ENCODE measurements around the gene TNNI2.

Gene TNNI2

DNA sequence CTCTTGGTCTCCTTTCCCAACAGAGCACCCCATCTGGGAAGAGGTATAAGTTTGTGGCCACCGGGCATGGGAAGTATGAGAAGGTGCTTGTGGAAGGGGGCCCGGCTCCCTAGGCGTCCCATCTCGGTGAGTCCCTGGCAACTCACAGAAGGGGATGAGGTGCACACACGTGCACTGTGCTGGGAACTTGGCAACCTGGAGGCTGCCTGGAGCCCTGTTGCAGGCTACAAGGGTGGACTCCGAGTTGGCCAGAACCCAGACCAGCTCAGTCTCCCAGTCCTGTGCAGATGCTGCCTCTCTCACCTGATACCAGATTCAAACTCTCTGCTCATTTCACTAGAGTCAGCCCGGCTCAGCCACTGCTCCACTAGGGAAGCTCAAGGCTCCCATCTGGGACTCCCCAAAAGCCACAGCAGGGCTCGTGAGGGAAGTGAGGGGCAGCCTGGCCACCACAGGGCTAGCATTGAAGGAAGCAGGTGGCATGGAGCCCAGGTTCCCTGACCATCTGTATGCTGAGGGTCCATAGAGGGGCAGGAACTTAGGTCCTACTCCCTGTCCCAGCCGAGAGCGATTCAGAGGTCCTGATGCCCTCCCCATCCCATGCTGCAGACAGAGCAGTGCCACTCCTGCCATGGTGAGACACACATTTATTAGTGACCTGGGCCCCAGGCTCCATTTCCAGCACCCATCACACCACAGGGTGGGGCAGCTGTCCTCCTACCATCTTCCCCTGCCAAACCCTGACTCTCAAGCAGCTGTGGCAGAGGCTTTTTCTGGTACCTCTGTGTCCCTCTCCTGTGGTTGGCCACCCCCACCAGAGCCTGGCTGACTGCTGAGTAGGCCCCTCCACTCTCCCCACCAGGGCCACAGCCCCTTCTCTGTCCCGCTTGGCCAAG lies 48.9 kb downstream of the TNNI2 start:
- DNase-seq (ENCODE audit: low spot score), result no peak

DNA sequence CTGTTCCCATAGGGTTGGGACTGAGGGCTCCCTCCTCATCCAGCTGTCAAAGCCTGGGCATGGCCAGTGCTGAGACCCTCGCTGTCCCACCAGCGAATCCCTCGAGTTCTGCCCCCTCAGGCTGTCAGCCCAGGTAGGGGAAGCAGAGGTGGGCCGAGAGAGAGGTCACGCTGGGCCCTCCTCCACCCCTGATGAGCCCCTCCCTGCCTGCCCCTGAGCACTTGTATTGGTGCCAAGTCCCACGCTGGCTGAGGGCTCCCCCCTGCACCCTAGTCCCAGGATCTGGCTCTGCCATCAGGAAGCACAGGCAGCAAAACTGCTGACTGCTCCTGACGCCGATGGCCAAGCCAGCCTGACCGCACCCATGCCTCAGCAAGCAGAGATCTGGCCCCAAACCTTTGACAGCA lies 49.6 kb downstream of the TNNI2 start:
- DNase-seq (ENCODE audit: low spot score), result no peak

DNA sequence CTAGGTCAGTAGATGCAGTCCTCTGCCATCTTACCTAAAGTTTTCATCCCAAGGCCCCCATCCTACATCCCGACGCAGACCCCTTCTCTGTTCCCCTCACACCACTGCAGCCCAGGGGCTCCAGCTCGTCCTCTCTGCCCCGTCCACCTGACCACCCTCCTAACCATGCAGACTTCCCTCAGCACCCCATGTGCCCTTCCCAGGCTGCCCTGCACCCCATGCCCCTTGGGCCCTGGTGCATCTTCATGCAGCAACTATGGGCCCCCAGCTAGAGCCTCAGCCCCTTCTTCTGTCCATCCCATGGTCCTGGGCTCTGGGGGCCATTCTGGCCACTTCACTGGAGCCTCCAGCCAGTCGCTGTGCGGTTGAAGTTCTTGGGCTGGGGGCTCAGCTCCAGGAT lies 50.0 kb downstream of the TNNI2 start:
- DNase-seq (ENCODE audit: low spot score), result no peak

DNA sequence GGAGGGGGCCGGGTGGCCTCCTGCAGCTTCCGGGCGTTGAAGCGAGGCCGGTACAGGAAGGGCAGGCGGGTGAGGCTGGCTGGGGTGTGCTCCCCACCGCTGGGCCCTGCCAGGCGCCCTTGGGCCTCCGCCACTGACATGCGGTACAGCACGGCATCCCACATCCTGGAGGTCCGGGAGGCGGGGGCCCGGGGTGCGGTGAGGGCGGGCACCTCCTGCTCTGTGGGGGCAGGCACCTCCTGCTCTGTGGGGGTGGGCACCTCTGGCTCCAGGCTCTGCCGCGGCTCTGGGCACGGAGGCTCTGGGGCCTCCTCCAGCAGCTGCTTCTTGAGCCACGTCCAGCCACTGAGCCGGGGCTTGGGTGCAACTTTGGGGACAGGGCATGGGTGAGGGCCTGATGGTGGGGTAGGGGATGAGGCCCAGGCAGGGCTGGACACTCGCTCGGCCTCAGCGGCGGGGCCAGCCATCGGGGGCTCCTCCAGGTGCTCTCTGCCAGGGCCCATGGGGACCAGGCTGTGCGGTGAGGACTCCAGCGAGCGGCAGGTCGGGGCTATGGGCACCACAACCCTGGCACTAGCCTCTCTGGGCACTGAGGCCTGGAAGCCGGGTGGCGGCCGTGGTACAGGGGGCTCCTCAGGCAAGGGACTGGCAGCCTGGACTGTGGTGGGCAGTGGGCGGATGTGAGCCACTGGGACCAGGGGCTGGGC lies 50.6 kb downstream of the TNNI2 start:
- no peak for DNase-seq (ENCODE audit: low spot score)

DNA sequence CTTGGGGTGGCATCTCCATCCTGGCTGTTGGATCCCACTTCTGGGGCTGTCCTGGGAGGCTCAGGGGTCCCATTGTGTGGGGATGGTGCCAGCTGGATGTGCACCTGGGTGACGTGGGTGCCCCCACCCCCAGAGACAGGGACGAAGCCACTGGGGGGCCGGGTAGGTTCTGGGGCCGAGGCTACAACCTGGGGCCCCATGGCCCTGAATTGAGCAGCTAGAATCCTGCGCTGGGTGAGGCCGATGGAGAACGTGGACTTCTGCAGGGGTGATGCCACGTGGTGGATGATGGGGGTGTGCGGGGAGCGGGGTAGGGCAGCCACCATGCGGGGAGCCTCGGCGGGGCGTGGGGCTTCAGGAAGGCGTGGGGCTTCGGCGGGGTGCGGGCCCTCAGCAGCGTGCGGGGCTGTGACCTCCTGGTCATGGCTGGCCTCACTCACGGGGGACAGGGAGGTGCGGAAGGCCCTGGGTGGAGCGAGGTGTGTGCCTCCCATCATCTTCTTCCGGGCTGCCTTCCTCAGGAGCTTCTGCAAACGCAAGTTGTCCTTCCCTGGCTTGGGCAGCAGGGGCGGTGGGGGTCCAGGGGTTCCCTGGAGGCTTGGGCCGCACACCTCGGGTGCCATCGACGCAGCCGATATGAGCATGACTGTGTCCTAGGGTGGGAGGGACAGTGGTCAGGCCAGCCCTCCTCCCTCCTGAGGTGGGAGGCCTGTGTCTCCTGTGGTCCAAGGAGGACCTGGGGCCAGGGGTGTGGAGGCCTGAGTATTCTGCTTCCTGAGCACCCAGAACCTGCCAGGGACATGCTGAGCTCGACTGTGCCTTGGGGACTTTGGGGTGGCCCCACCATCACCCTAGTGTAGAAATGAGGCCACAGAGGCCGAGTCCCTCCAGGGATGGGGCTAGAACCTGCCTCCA lies 51.4 kb downstream of the TNNI2 start:
- DNase-seq (ENCODE audit: low spot score), result no peak

Small RNAs within 50 kb of the gene (small RNA-seq; reads per million reads assigned to genes)
- gene AC051649.1, result 0 reads per million in 2 experiments
- 0 reads per million in 2 experiments for gene MIR4298

All from SK-N-DZ (cell line).